Panc1 (cell line): Measurements from ENCODE around the gene ERLEC1. TPM values are rescaled to one million over a fixed set of nuclear protein-coding genes. Genes with fewer than 3 reads are reported as not detected.

Source experiments
- ATAC-seq: fragments of 200-7000 bp; cut with Tn5 transposase; 2 replicates; pipeline ENCODE4 v1.9.1; 2020; ENCODE audit warnings: mild to moderate bottlenecking, moderate library complexity
- BruUV-seq: library from RNA; stranded (reverse); fragments of 400-500 nt; replicated peaks from 2 replicates; lab custom pipeline; 2021; lab: Mats Ljungman, UMichigan
- CTCF ChIA-PET: fragments of 300-600 bp; sonication (Branson Sonifier 250); formaldehyde crosslinking; loops from one replicate; lab custom pipeline; 2022; ENCODE audit warnings: antibody characterized with exemption; lab: Charles Lee
- POLR2A ChIA-PET: fragments of 300-600 bp; sonication (Branson Sonifier 250); formaldehyde crosslinking; loops from one replicate; lab custom pipeline; 2022; ENCODE audit warnings: antibody characterized with exemption; lab: Charles Lee
- DNase-seq: peaks from one replicate; pipeline ENCODE4 v3.0.0-alpha.2; 2010; ENCODE audit warnings: low read depth, low spot score
- H3K27ac ChIP-seq: 2 replicates; pipeline ENCODE4 v1.5.1; 2011; ENCODE audit warnings: mild to moderate bottlenecking, low read length, inconsistent platforms
- H3K27me3 ChIP-seq: fragments of 200-500 bp; sonication (Bioruptor generic); 2 replicates; pipeline ENCODE4 v1.6.0; 2014; ENCODE audit warnings: low read length, inconsistent platforms; ENCODE audit not compliant: control insufficient read depth, insufficient read depth
- H3K36me3 ChIP-seq: fragments of 200-500 bp; sonication (Bioruptor generic); 2 replicates; pipeline ENCODE4 v1.5.1; 2014; ENCODE audit warnings: inconsistent platforms, mild to moderate bottlenecking, low read length, moderate library complexity; ENCODE audit not compliant: control insufficient read depth, insufficient read depth
- H3K4me1 ChIP-seq: 2 replicates; pipeline ENCODE4 v1.5.1; 2011; ENCODE audit warnings: inconsistent platforms, mild to moderate bottlenecking, low read length, moderate library complexity; ENCODE audit not compliant: control insufficient read depth, insufficient read depth
- H3K4me3 ChIP-seq, 2 experiments: 2 replicates each; pipeline ENCODE4 v1.5.1; 2011 to 2012; ENCODE audit warnings: low read depth in 2 of 2, low read length in 2 of 2, mild to moderate bottlenecking in 2 of 2, inconsistent platforms in 1 of 2, moderate library complexity in 1 of 2
- H3K9me3 ChIP-seq: fragments of 200-500 bp; sonication (Bioruptor generic); 2 replicates; pipeline ENCODE4 v1.5.1; 2014; ENCODE audit warnings: low read depth, mild to moderate bottlenecking, inconsistent platforms, low read length, moderate library complexity; ENCODE audit not compliant: control insufficient read depth, insufficient read depth
- CTCF ChIP-seq: fragments of 450-650 bp; IDR thresholded peaks from 2 replicates; pipeline ENCODE4 v1.5.1; 2017; ENCODE audit warnings: mild to moderate bottlenecking
- POLR2AphosphoS5 ChIP-seq: IDR thresholded peaks from 2 replicates; pipeline ENCODE4 v1.6.1; 2012; ENCODE audit warnings: mild to moderate bottlenecking, low read depth, low read length, moderate library complexity
- REST ChIP-seq, 2 experiments: IDR thresholded peaks; 2 replicates each; pipeline ENCODE4 v1.6.1; 2011 to 2012; ENCODE audit warnings: low read depth in 2 of 2, control low read depth in 1 of 2, low read length in 1 of 2, mild to moderate bottlenecking in 1 of 2, moderate library complexity in 1 of 2; ENCODE audit not compliant: insufficient read depth in 1 of 2
- SIN3A ChIP-seq: IDR thresholded peaks from 2 replicates; pipeline ENCODE4 v1.6.1; 2012; ENCODE audit warnings: low read depth, mild to moderate bottlenecking, low read length, moderate library complexity, borderline replicate concordance; ENCODE audit not compliant: insufficient read depth
- TCF7L2 ChIP-seq: IDR thresholded peaks from 2 replicates; pipeline ENCODE4 v1.6.1; 2011; ENCODE audit warnings: mild to moderate bottlenecking, low read depth, low read length, inconsistent platforms
- in situ Hi-C: cut with HindIII; loops from 2 replicates; pipeline ENCODE4 v1.10.0; 2016; ENCODE audit warnings: low sequenced_read_pairs, low pct_unique_long_range_greater_than_20kb
- intact Hi-C: fragments of 100-400 bp; cut with micrococcal nuclease; formaldehyde crosslinking; loops from one replicate; pipeline ENCODE4 v1.10.0; 2022; ENCODE audit not compliant: unreplicated experiment
- total RNA-seq: library from RNA; stranded (reverse); gene quantifications from one replicate; pipeline ENCODE4 v1.2.1, GENCODE V29; 2021; ENCODE audit not compliant: unreplicated experiment

Gene ERLEC1
- total RNA-seq, 1 experiment from 2014 or later = 43.9 TPM

- ChIA-PET POLR2A (no interaction called here), CTCF (no interaction called here)
- no peak for ATAC-seq
- intact Hi-C loops (no loop called here), in situ Hi-C loops (no loop called here)
- H3K27me3 ChIP-seq = no peaks in the 10 kb centered on the region
- no peaks in the 10 kb centered on the region for H3K4me1 ChIP-seq
- no peaks in the 10 kb centered on the region for H3K9me3 ChIP-seq
- H3K4me3 ChIP-seq = no peak overlapping the region
- TF ChIP-seq CTCF (no peak), SIN3A (no peak), TCF7L2 (no peak), REST (IDR thresholded peaks at IDR 0.05; ENCODE audit: insufficient read depth in 1 of 2, low read depth in 2 of 2, low read length in 1 of 2) (no peak), POLR2AphosphoS5 (no peak)
- H3K27ac ChIP-seq = no peak overlapping the region
- no TSS peak for BruUV-seq
- no peak for DNase-seq
- H3K36me3 ChIP-seq = no peaks in the 10 kb centered on the region
These were observed 47.8 kb upstream of the ERLEC1 start for GRCh38 chr2:53739032-53739431.

- Histone ChIP-seq H3K27ac (no peak overlapping the region), H3K9me3 (no peaks in the 10 kb centered on the region), H3K27me3 (no peaks in the 10 kb centered on the region), H3K4me1 (no peaks in the 10 kb centered on the region), H3K36me3 (no peaks in the 10 kb centered on the region), H3K4me3 (no peak overlapping the region)
- TF ChIP-seq CTCF (peak; percentile 56; the same call in 1 of the 2 replicates), TCF7L2 (no peak), SIN3A (no peak)
- in situ Hi-C loops (no loop called here), intact Hi-C loops (no loop called here)
- DNase-seq (no peak), ATAC-seq (no peak)
- ChIA-PET CTCF (no interaction called here), POLR2A (no interaction called here)
- BruUV-seq = no TSS peak
These were observed 46.7 kb upstream of the ERLEC1 start for GRCh38 chr2:53740170-53740569.
